Esophagus squamous epithelium (tissue), 4 donors: ENCODE data around the gene HEATR1.
A peak's percentile ranks its signal among the peaks of the same experiment; 100 is the strongest.

ENCODE experiments used
- CTCF ChIP-seq, 6 experiments: fragments of 450-650 bp in 4 of 6; fragments of 200-600 bp in 2 of 6; sonication (generic) in 2 of 6; IDR thresholded peaks; one replicate each; pipeline ENCODE4 v1.5.1; 2016 to 2019; ENCODE audit warnings: antibody characterized with exemption in 6 of 6, mild to moderate bottlenecking in 4 of 6, moderate library complexity in 4 of 6
- POLR2A ChIP-seq, 4 donors: fragments of 450-650 bp; IDR thresholded peaks; one replicate each; pipeline ENCODE4 v1.6.1; 2017; ENCODE audit warnings: antibody characterized with exemption in 4 of 4, mild to moderate bottlenecking in 4 of 4, moderate library complexity in 3 of 4

DNA sequence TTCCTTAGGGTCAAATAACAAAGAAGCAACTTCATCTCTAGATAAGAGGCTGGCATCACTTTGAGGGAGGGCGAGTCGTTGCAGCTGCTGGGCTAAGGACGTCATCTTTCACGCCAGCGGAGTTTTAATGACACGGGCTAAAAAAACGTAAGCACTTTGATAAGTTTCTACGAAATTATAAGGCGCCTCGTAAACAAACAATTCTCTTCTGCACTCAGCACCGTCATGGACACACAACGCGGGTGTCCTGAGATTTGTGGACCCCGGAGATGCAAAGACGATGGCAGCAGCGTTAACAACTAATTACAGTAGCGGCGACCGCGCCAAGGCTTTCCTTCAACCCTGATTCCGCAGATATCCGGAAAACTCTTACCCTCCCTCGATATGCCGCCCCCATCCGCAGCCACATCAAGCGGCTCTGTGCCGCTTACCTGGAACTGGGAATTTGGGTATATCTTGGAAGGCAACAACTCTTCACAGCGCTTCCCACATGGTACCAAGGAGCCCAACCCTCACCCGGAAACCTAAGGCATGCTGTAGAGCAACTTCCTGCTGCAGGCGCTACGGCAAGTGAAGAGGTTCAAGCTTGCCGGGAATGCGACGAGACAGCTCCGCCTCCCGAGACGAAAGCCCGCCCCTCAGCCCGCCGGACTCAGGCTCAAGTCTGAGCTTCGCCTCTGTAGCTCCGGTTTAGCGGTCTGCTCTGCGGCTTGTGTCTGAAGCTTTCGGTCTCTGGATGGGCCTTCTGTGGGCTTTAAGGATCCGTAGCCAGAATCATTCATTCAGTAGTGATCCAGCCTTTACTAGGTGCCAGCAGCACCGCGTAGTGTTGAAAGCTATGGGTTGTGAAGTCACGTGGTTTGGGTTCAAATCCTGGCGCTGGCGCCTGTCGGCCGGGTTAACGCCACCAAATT lies at the start of gene HEATR1:
- TF ChIP-seq POLR2A (IDR thresholded peaks at IDR 0.05), result peak in 2 of 4 donors; percentile 21 to 34
- peak in 1 of 6 experiments; percentile 29 for TF ChIP-seq CTCF (IDR thresholded peaks at IDR 0.05)
